ENCODE measurements around the gene SLC43A1.
A peak's percentile ranks its signal among the peaks of the same experiment; 100 is the strongest.

SLC43A1 gene

DNA sequence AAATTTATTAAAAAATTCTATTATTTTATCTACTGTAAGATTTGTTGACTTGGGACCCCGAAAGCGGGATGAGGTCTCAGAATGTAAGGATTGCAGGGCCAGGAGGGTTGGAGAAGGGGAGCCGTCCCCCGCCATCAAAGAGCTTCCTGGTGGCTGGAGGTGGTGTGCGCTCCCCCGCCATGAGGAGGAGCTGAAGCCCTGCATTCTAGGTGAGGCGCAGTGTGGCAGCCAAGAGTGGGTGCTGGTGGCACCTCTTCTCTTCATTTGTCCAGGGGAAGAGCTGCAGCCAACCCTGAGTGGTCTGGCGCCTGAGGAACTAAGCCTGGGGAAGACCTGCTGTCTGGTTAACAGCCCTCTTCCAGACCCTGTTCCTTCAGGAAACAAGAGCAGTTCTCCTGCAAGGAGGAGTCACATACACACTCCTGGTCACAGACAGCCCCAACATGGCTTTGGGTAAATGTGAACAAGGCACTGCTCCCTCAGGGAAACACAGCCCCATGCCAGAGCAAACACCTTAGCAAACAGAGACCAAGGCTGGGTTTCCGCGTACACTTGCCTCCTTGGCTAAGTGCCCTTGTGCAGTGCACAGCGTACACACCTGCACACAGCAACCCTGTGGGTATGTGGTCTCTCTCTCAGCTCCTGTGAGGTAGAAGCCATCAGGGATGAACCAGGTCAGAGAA, 37.9 kb downstream of the SLC43A1 start:
- peaks cover 21% of the 10 kb centered on the region for H3K27me3 ChIP-seq (ENCODE audit: insufficient read depth, poor library complexity, severe bottlenecking)
- no peak for TF ChIP-seq CTCF (IDR thresholded peaks at IDR 0.05; ENCODE audit: poor library complexity, severe bottlenecking)
- H3K27ac ChIP-seq (ENCODE audit: poor library complexity, severe bottlenecking), result no peak overlapping the region
- no peaks in the 10 kb centered on the region for H3K9me3 ChIP-seq (ENCODE audit: severe bottlenecking)
- no peak overlapping the region for H3K4me3 ChIP-seq (ENCODE audit: severe bottlenecking)
- ATAC-seq (ENCODE audit: low read depth), result no peak
- H3K36me3 ChIP-seq (ENCODE audit: low read depth), result no peaks in the 10 kb centered on the region
- H3K4me1 ChIP-seq (ENCODE audit: insufficient read depth, poor library complexity, severe bottlenecking), result no peaks in the 10 kb centered on the region
- no peak for DNase-seq (ENCODE audit: low spot score)

DNA sequence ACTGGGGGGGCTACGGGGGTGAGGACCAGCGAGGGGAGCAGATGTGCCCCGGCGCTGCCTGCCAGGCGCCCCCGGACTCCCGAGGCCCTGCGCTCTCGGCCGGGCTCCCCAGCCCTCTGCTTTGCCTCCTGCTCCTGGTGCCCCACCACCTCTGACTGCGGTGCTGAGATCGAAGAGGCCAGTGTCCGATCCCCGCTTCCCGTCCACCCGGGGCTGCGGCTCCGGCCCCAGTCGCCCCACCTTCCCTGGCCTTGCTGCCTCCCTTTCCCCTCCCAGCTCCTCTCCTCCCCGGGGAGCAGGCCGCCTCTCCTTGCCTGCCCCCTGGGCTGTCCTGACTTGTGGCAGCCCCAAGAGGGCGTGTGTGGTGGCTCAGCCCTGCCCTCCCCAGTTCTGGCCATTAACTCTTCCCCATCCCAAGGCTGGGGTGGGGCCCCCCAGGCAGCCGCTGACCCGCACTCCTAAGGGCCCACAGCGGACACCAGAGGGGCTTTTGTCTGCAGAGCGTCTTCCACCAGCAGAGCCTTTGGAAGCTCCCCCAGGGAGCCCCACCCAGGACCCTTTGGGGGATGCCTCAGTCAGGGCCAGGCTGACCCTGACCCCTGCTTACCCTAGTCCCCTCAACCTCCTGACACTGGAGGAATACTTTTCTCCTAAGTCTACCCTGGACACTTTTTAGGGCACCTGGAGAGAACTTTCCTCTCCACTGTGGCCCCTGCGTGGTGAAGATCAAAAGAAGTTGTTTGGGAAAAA, 38.6 kb downstream of the SLC43A1 start:
- H3K4me3 ChIP-seq (ENCODE audit: severe bottlenecking), result peak overlapping the region; percentile 16
- DNase-seq (ENCODE audit: low spot score) (no peak), ATAC-seq (ENCODE audit: low read depth) (peak; percentile 63)
- H3K4me1 ChIP-seq (ENCODE audit: insufficient read depth, poor library complexity, severe bottlenecking), result no peaks in the 10 kb centered on the region
- TF ChIP-seq CTCF (IDR thresholded peaks at IDR 0.05; ENCODE audit: poor library complexity, severe bottlenecking), result peak; percentile 39
- H3K27me3 ChIP-seq (ENCODE audit: insufficient read depth, poor library complexity, severe bottlenecking), result peaks cover 14% of the 10 kb centered on the region
- H3K36me3 ChIP-seq (ENCODE audit: low read depth), result no peaks in the 10 kb centered on the region
- H3K27ac ChIP-seq (ENCODE audit: poor library complexity, severe bottlenecking), result no peak overlapping the region
- no peaks in the 10 kb centered on the region for H3K9me3 ChIP-seq (ENCODE audit: severe bottlenecking)

DNA sequence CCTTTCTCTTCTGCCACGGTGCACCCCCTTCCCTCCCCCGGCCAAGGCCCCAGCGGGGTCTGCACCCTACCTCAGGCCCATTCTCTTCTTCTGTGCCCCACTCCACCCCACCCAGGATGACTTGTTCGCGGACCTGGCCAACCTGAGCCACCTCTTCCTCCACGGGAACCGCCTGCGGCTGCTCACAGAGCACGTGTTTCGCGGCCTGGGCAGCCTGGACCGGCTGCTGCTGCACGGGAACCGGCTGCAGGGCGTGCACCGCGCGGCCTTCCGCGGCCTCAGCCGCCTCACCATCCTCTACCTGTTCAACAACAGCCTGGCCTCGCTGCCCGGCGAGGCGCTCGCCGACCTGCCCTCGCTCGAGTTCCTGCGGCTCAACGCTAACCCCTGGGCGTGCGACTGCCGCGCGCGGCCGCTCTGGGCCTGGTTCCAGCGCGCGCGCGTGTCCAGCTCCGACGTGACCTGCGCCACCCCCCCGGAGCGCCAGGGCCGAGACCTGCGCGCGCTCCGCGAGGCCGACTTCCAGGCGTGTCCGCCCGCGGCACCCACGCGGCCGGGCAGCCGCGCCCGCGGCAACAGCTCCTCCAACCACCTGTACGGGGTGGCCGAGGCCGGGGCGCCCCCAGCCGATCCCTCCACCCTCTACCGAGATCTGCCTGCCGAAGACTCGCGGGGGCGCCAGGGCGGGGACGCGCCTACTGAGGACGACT, 39.3 kb downstream of the SLC43A1 start:
- no peaks in the 10 kb centered on the region for H3K9me3 ChIP-seq (ENCODE audit: severe bottlenecking)
- H3K4me3 ChIP-seq (ENCODE audit: severe bottlenecking), result peak overlapping the region; percentile 16
- TF ChIP-seq CTCF (IDR thresholded peaks at IDR 0.05; ENCODE audit: poor library complexity, severe bottlenecking), result no peak
- peaks cover 10% of the 10 kb centered on the region for H3K27me3 ChIP-seq (ENCODE audit: insufficient read depth, poor library complexity, severe bottlenecking)
- ATAC-seq (ENCODE audit: low read depth) (peak; percentile 33), DNase-seq (ENCODE audit: low spot score) (no peak)
- H3K4me1 ChIP-seq (ENCODE audit: insufficient read depth, poor library complexity, severe bottlenecking), result no peaks in the 10 kb centered on the region
- no peak overlapping the region for H3K27ac ChIP-seq (ENCODE audit: poor library complexity, severe bottlenecking)
- H3K36me3 ChIP-seq (ENCODE audit: low read depth), result no peaks in the 10 kb centered on the region

- Histone ChIP-seq H3K4me1 (ENCODE audit: insufficient read depth, poor library complexity, severe bottlenecking) (no peaks in the 10 kb centered on the region), H3K4me3 (ENCODE audit: severe bottlenecking) (no peak overlapping the region)
- no peak for ATAC-seq (ENCODE audit: low read depth)
Observed at GRCh38 chr11:57475671-57476046, 39.8 kb downstream of the SLC43A1 start.

More at GRCh38 chr11:57475671-57476046, 39.8 kb downstream of the SLC43A1 start:
- Histone ChIP-seq H3K27ac (ENCODE audit: poor library complexity, severe bottlenecking) (no peak overlapping the region), H3K27me3 (ENCODE audit: insufficient read depth, poor library complexity, severe bottlenecking) (peaks cover 6% of the 10 kb centered on the region), H3K36me3 (ENCODE audit: low read depth) (no peaks in the 10 kb centered on the region), H3K9me3 (ENCODE audit: severe bottlenecking) (no peaks in the 10 kb centered on the region)
- DNase-seq (ENCODE audit: low spot score), result no peak
- TF ChIP-seq CTCF (IDR thresholded peaks at IDR 0.05; ENCODE audit: poor library complexity, severe bottlenecking), result no peak
